ENCODE data around the gene TTC39C. TPM values are rescaled to one million over a fixed set of nuclear protein-coding genes. Genes with fewer than 3 reads are reported as not detected.

Gene TTC39C
- total RNA-seq, 1 donor from 2014 or later = 68.4 TPM

DNA sequence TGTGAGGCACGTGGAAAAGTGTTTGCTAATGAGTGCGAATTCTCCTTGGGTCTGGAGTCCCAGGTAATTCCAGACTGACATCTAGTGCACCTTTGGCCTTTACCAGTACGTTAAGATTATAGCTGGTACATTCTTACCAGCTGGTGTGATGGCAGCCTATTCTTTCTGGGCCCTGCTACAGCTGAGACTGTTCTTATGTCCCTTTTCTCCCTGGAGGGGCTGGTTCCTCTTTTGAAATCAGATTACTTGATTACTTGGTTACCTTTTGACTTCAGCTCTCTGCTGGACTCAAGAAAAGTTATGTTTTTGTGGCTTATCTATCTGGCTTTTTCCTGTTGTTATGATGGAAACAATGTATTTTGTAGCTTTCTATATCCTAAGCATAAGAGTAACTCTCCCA lies 138.8 kb downstream of the TTC39C start:
- intact Hi-C loops (cut with micrococcal nuclease) = no loop called here
- CTCF ChIA-PET = no interaction called here
- DNase-seq = no peak
- Mint-ChIP-seq H3K27me3 (peaks cover 3% of the 10 kb centered on the region), H3K9me3 (no peaks in the 10 kb centered on the region), H3K27ac (no peak overlapping the region), H3K4me1 (no peaks in the 10 kb centered on the region), H3K4me3 (no peak overlapping the region), H3K36me3 (ENCODE audit: low read depth) (no peaks in the 10 kb centered on the region)
- no peak for ATAC-seq (ENCODE audit: low read depth)
- POLR2A ChIA-PET = no interaction called here
- TF ChIP-seq CTCF (IDR thresholded peaks at IDR 0.05) = no peak

GRCh38 chr18:24157855-24158254 lies 143.3 kb downstream of the TTC39C start:
- Mint-ChIP-seq H3K4me3 (no peak overlapping the region), H3K27me3 (peaks cover 3% of the 10 kb centered on the region), H3K27ac (no peak overlapping the region), H3K9me3 (no peaks in the 10 kb centered on the region), H3K36me3 (ENCODE audit: low read depth) (no peaks in the 10 kb centered on the region), H3K4me1 (no peaks in the 10 kb centered on the region)
- ChIA-PET CTCF (no interaction called here), POLR2A (no interaction called here)
- ATAC-seq (ENCODE audit: low read depth) (no peak), DNase-seq (no peak)
- intact Hi-C loops (cut with micrococcal nuclease) = no loop called here
- no peak for TF ChIP-seq CTCF (IDR thresholded peaks at IDR 0.05)

DNA sequence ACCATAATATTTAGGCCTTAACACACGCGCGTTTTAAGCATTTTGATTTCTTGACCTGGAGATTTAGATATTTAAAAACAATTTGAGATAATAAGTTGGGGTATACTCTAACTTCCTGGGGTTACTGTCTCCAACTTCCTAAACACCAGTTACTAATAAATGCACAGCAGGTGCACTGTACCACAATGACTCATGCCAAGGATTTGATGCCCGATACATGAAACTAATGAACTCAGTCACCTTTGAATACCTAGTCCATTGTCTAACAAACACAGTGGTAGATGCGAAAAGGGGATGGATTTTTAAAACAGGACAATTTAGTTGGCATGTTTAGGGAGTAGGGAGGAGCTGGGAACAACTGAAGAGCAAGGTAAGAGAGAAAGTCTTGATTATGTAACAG lies 145.5 kb downstream of the TTC39C start:
- CTCF ChIA-PET = no interaction called here
- Mint-ChIP-seq H3K9me3 (no peaks in the 10 kb centered on the region), H3K4me3 (no peak overlapping the region), H3K4me1 (no peaks in the 10 kb centered on the region), H3K36me3 (ENCODE audit: low read depth) (no peaks in the 10 kb centered on the region), H3K27ac (no peak overlapping the region), H3K27me3 (peaks cover 3% of the 10 kb centered on the region)
- DNase-seq (no peak), ATAC-seq (ENCODE audit: low read depth) (no peak)
- intact Hi-C loops (cut with micrococcal nuclease) = no loop called here
- POLR2A ChIA-PET = no interaction called here
- no peak for TF ChIP-seq CTCF (IDR thresholded peaks at IDR 0.05)

GRCh38 chr18:24161304-24161703 lies 146.8 kb downstream of the TTC39C start:
- Mint-ChIP-seq H3K27me3 (peaks cover 5% of the 10 kb centered on the region), H3K4me1 (no peaks in the 10 kb centered on the region), H3K36me3 (ENCODE audit: low read depth) (no peaks in the 10 kb centered on the region), H3K27ac (no peak overlapping the region), H3K9me3 (no peaks in the 10 kb centered on the region), H3K4me3 (no peak overlapping the region)
- no peak for TF ChIP-seq CTCF (IDR thresholded peaks at IDR 0.05)
- POLR2A ChIA-PET = no interaction called here
- no peak for ATAC-seq (ENCODE audit: low read depth)
- CTCF ChIA-PET = no interaction called here
- no peak for DNase-seq
- intact Hi-C loops (cut with micrococcal nuclease) = no loop called here

GRCh38 chr18:24168496-24168895 lies 153.9 kb downstream of the TTC39C start:
- H3K27ac Mint-ChIP-seq = no peak overlapping the region
- DNase-seq (no peak), ATAC-seq (ENCODE audit: low read depth) (no peak)
- ChIA-PET CTCF (no interaction called here), POLR2A (no interaction called here)
- no peaks in the 10 kb centered on the region for H3K36me3 Mint-ChIP-seq (ENCODE audit: low read depth)
- peaks cover 2% of the 10 kb centered on the region for H3K27me3 Mint-ChIP-seq
- no peaks in the 10 kb centered on the region for H3K9me3 Mint-ChIP-seq
- H3K4me3 Mint-ChIP-seq = no peak overlapping the region
- no peak for TF ChIP-seq CTCF (IDR thresholded peaks at IDR 0.05)
- H3K4me1 Mint-ChIP-seq = no peaks in the 10 kb centered on the region
- intact Hi-C loops (cut with micrococcal nuclease) = no loop called here
